ENCODE data around the gene ANO6. TPM values are rescaled to one million over a fixed set of nuclear protein-coding genes. Genes with fewer than 3 reads are reported as not detected.

Gene ANO6
- total and polyA plus RNA-seq, 2 of the 4 experiments (the other 2 are of a cell fraction), result 21.6 to 41.0 TPM

DNA sequence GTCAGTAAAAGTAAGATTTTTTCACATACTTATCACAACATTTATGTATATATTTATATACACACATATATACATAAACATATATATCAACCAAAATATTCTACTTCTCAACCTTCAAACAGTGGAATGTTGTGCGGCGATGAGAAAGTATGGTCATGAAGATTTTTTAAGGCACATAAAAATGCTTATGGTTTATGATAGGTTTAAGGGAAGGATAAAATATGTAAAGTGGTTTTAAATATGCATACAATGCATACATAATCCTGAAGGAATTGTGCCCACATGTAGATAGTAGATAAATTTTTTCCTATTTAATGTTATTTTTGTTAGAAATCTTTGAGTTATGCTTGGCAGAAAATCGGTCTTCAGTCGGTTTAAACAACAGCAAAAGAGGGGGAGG lies 182.7 kb downstream of the ANO6 start:
- Histone ChIP-seq H3K4me3 (ENCODE audit: insufficient read depth, low read depth, low read length) (no peak overlapping the region), H3K4me1 (ENCODE audit: control insufficient read depth, insufficient read depth, low read length) (no peaks in the 10 kb centered on the region), H3K27ac (ENCODE audit: insufficient read depth, low read length) (no peak overlapping the region), H2AFZ (replicated peaks; ENCODE audit: low read length, poor library complexity) (no peak overlapping the region), H2BK15ac (ENCODE audit: low read depth, low read length) (no peak overlapping the region), H3K9me3 (ENCODE audit: control insufficient read depth, insufficient read depth, low read length) (no peaks in the 10 kb centered on the region), H3K4me2 (ENCODE audit: low read depth, low read length) (no peak overlapping the region), H3K56ac (ENCODE audit: extremely low read depth, insufficient read depth, low read length) (no peak overlapping the region), H3K36me3 (ENCODE audit: control insufficient read depth, insufficient read depth, low read length) (peaks cover 7% of the 10 kb centered on the region), H2AK9ac (replicated peaks; ENCODE audit: low read depth, low read length, poor library complexity) (no peak overlapping the region), H3K79me1 (ENCODE audit: low read depth in 1 of 2, low read length in 2 of 2) (no peaks in the 10 kb centered on the region; a peak in 1 of 4 replicates), H3K9ac (ENCODE audit: low read depth, low read length) (no peak overlapping the region), H4K91ac (ENCODE audit: insufficient read depth, low read depth, low read length) (no peak overlapping the region), H2BK120ac (ENCODE audit: low read depth, low read length) (no peak overlapping the region), H3K23ac (ENCODE audit: low read depth, low read length) (no peak overlapping the region), H2AK5ac (ENCODE audit: low read depth, low read length) (no peak overlapping the region), H3K4ac (ENCODE audit: low read depth, low read length) (no peak overlapping the region), H3K18ac (ENCODE audit: low read depth, low read length) (no peak overlapping the region), H2BK20ac (ENCODE audit: low read depth, low read length) (no peak overlapping the region), H4K5ac (ENCODE audit: low read depth, low read length) (no peak overlapping the region), H4K8ac (ENCODE audit: low read depth in 2 of 2, low read length in 2 of 2) (no peak overlapping the region), H3K27me3 (ENCODE audit: control insufficient read depth, insufficient read depth, low read length) (no peaks in the 10 kb centered on the region), H3K14ac (replicated peaks; ENCODE audit: low read depth, low read length) (no peak overlapping the region), H2BK5ac (ENCODE audit: low read depth, low read length, poor library complexity, severe bottlenecking) (no peak overlapping the region), H4K20me1 (ENCODE audit: insufficient read depth, low read length) (no peaks in the 10 kb centered on the region), H3K9me1 (ENCODE audit: insufficient read depth, low read length) (no peaks in the 10 kb centered on the region)
- ChIA-PET CTCF (no interaction called here), POLR2A (ENCODE audit: unreplicated experiment) (no interaction called here)
- intact Hi-C loops (cut with micrococcal nuclease) (no loop called here), dilution Hi-C loops (cut with HindIII; ENCODE audit: low sequenced_read_pairs, unreplicated experiment) (no loop called here), in situ Hi-C loops (cut with MboI; ENCODE audit: low sequenced_read_pairs) (no loop called here)
- TF ChIP-seq, protein P1, sequence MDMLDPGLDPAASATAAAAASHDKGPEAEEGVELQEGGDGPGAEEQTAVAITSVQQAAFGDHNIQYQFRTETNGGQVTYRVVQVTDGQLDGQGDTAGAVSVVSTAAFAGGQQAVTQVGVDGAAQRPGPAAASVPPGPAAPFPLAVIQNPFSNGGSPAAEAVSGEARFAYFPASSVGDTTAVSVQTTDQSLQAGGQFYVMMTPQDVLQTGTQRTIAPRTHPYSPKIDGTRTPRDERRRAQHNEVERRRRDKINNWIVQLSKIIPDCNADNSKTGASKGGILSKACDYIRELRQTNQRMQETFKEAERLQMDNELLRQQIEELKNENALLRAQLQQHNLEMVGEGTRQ (IDR thresholded peaks at IDR 0.05; ENCODE audit: low read depth, low read length), result no peak
- no TSS peak for BruUV-seq (replicated peaks)
- WGBS, 2 experiments (ENCODE audit: extremely low coverage in 2 of 2, insufficient read length in 1 of 2), result no CpG with 5 or more reads among the region's 4 CpGs
- no peak for ATAC-seq (ENCODE audit: low read depth)
- no peak for DNase-seq

Measured in IMR-90 (cell line).